ENCODE data around the gene HMGCR.

- TF ChIP-seq USF2 (IDR thresholded peaks at IDR 0.05; ENCODE audit: borderline replicate concordance, low read depth, low read length) = no peak
- TF ChIP-seq SMC3 (IDR thresholded peaks at IDR 0.05; ENCODE audit: low read depth, low read length) = no peak
- TF ChIP-seq CHD2 (IDR thresholded peaks at IDR 0.05; ENCODE audit: low read length, partially characterized antibody) = no peak
- TF ChIP-seq CTCF (IDR thresholded peaks at IDR 0.05) = no peak
- TF ChIP-seq REST (IDR thresholded peaks at IDR 0.05; ENCODE audit: low read depth, low read length) = no peak
- no peak for TF ChIP-seq GABPA (IDR thresholded peaks at IDR 0.05; ENCODE audit: low read depth)
- TF ChIP-seq FOXJ3 (CRISPR knock-in tag; IDR thresholded peaks at IDR 0.05) = no peak
- no peak for TF ChIP-seq POLR2AphosphoS5 (IDR thresholded peaks at IDR 0.05; ENCODE audit: low read depth, low read length)
- TF ChIP-seq PBX3 (IDR thresholded peaks at IDR 0.05) = no peak
- TF ChIP-seq EP300 (IDR thresholded peaks at IDR 0.05; ENCODE audit: borderline replicate concordance in 1 of 2, low read depth in 1 of 2, low read length in 1 of 2) = no peak
- no peak for TF ChIP-seq NFIC (IDR thresholded peaks at IDR 0.05; ENCODE audit: borderline replicate concordance)
These were observed 43.1 kb downstream of the HMGCR start for GRCh38 chr5:75380099-75380498.
